ENCODE results near the gene AK9.
A peak's percentile ranks its signal among the peaks of the same experiment; 100 is the strongest.

AK9 gene

DNA sequence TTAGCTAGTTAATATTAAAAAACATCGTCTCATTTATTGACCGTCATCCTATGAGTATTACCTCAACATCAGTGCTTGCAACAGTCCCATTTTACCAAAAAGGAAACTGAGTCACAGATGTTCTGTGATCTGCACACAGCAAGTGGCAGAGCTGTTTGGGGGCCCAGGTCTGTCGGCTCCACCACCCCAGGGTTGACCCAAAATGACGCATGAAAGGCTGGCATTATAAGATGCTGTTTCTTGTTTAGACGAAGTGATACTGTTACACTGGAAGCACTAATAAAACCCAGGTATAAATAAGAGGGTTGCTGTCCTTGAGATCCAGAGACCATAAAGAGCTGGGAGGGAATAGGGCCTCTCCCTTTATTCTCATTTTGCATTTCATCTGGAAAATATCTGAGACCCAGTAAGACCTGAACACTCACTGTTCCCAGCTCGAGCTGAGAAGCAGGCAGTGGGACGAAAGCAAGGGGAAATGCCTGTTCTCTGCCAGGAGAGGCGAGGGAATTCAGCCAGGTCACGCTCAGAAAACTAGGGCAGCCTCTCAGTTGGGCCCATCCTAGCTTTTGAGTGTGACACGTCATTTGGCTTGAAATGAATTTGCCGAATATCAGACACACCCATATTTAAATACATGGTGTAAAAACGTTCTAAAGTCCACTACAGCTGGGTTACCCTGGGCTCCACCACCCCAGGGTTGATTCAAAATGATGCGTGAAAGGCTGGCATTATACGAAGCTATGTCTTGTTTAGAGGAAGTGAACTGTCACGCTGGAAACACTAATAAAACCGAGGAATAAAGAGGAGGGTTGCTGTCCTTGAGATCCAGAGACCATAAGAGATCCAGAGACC is 234.1 kb downstream of the AK9 start:
- no peak overlapping the region for H3K4me3 ChIP-seq (ENCODE audit: low read depth, low read length)
- TF ChIP-seq, protein P1, sequence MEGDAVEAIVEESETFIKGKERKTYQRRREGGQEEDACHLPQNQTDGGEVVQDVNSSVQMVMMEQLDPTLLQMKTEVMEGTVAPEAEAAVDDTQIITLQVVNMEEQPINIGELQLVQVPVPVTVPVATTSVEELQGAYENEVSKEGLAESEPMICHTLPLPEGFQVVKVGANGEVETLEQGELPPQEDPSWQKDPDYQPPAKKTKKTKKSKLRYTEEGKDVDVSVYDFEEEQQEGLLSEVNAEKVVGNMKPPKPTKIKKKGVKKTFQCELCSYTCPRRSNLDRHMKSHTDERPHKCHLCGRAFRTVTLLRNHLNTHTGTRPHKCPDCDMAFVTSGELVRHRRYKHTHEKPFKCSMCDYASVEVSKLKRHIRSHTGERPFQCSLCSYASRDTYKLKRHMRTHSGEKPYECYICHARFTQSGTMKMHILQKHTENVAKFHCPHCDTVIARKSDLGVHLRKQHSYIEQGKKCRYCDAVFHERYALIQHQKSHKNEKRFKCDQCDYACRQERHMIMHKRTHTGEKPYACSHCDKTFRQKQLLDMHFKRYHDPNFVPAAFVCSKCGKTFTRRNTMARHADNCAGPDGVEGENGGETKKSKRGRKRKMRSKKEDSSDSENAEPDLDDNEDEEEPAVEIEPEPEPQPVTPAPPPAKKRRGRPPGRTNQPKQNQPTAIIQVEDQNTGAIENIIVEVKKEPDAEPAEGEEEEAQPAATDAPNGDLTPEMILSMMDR (IDR thresholded peaks at IDR 0.05; ENCODE audit: control insufficient read depth, extremely low read depth, insufficient read depth): no peak
- no peak for DNase-seq (ENCODE audit: low read depth)

DNA sequence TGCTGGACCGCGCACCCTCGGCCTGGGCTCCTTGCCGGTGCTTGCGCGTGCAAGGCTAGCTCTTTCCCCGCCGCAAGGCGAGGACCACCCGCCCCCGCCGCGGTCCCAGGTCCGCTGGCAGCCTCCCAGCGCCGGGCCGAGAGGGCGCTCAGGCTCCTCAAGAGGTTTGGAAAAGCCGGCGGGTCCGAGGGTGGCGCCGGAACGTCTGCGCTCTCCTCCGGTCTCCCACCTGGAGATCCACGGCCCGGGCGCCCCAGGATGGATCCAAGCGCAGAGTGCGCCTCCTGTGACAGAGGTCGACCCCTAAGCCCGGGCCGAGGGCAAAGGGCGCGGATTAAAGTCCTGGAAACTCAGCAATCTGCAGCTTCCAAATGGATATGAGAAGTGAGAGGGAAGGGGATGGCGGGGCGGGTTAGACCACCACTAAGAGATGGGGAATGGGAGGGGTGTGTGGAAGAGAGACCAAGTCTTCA is 234.9 kb downstream of the AK9 start:
- peak overlapping the region; percentile 62 for H3K4me3 ChIP-seq (ENCODE audit: low read depth, low read length)
- DNase-seq (ENCODE audit: low read depth): no peak
- TF ChIP-seq, protein P1 (IDR thresholded peaks at IDR 0.05; ENCODE audit: control insufficient read depth, extremely low read depth, insufficient read depth): no peak

DNA sequence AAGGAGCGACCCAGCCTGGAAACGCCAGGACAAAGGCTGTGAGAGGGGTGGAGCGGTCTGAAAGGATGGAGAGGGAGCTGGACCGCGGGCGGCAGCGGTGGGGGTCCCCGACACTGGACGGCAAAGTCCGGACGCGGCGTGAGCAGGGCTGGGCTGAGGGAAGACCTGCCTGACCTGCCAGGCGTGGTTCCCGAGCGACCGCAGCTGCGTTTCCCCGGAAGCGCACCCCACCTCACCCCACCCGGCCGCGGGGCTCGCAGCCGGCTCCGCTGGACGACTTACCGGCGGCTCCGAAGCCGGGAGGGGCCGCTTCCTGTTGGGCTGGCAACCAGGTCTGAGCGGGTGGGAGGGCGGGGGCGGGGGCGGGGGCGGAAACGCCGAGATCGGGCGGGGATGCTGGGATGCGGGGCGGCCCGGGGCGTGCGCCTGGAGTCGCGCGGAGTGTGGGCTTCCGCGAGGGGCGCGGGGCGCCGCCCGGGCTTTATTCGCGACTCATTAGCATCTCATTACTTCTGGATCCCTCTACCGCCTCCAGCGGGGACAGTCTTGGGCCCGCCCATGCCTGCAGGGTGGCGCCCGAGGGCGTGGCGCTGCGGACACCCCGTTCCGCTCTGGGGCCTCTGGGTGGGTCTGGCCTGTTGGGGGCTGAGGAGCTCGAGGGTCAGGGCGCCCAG is 235.4 kb downstream of the AK9 start, which contains the start of gene MICAL1:
Gene MICAL1, minus strand, starts transcription at position 336 of the 674 bp plus-strand sequence. CDS start 1,576 bp downstream, outside the sequence.
- TF ChIP-seq, protein P1 (IDR thresholded peaks at IDR 0.05; ENCODE audit: control insufficient read depth, extremely low read depth, insufficient read depth): 0 out of 2 replicates have a peak, but pooled peaks have one; percentile 17
- DNase-seq (ENCODE audit: low read depth): no peak
- peak within 1 kb of the TSS; percentile 62 for H3K4me3 ChIP-seq (ENCODE audit: low read depth, low read length)

DNA sequence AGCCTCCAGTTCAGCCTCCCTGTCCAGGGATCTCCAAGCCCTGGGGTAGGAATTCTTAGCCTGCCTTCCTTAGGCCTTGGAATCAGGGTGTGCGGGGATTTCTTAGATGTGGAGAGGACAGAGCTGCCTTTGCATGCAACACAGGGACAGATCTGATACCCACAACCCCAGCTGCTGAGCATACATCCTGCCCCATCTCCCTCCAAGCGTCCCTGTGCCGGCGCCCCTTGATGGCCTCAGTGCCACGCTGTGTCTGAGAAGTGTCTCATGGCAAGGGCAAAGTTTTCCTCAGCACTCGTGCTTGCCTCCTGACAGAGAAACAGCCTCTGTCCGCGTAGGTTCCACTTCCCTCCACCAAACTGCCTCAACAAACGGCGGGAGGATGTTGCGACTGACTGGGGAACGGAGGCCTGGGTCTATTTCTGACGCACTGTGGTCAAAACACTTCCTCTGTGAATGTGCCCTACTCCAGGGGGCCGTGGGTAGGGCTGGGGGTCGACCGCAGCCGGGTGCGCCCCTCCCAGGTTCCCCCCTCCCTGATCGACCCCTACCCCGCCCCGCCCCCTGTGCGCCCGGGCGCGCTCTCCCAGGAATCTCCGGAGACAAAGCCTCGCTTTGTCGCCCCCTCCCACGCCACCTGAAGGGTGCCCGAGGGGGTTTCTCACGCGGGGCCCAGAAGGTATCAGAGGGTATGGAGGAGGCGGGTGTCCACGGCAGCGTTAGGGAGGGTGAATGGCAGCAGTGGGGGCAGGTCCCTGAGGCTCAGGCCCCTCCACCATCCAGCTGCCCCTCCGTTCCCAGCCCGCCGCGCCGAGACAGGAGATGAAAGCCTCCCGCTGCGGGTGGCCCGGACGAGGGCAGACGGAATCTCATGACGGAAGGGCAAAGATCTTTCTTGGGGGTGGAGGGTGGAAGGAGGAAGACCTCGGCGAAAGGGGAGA is 236.2 kb downstream of the AK9 start:
- peak overlapping the region; percentile 62 for H3K4me3 ChIP-seq (ENCODE audit: low read depth, low read length)
- TF ChIP-seq, protein P1 (IDR thresholded peaks at IDR 0.05; ENCODE audit: control insufficient read depth, extremely low read depth, insufficient read depth): no peak
- DNase-seq (ENCODE audit: low read depth): no peak

DNA sequence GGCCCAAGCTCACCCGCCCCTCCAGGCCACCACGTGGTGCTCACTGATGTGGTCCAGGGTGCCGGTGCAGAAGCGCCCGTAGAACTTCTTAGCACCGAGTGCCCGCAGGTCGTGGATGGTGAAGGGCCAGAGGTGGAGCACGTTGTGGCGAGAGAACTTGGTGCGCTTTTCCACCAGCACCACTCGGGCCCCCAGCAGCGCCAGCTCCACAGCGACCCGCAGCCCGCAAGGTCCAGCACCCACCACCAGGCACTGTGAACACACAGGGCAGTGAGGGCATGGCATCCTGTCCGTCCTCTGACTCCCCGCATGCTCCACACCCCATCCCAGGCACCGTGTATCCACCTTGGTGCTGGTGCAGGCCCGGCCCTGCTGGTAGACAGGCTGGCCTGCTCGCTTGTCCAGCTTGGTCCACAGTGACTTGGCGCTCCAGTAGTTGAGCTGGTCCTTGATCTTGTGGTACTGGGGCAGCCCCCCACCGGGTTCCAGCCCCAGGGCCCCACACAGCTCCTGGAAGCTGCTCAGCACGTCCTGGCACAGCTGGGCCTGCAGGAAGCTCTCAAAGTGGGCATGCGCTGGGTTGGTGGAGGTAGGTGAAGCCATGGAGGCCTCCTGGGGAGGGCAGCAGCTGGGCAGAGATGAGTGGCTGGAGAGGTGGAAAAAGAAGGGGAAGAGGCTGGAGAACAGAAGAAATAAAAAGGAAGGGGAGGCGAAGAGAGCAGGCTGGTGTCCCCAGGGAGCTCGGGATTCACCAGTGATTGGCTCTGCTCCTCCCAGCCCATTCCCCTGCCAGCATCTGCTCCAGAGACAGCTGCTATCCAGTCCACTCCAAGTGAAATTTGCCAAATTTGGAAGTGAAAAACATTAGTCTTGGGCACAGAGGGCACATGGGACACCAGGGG is 237.2 kb downstream of the AK9 start:
- no peak for DNase-seq (ENCODE audit: low read depth)
- H3K4me3 ChIP-seq (ENCODE audit: low read depth, low read length): no peak overlapping the region
- TF ChIP-seq, protein P1 (IDR thresholded peaks at IDR 0.05; ENCODE audit: control insufficient read depth, extremely low read depth, insufficient read depth): no peak

Data from LNCaP clone FGC (cell line).